ENCODE results near the gene TRIP10. TPM values are rescaled to one million over a fixed set of nuclear protein-coding genes. Genes with fewer than 3 reads are reported as not detected.

Gene TRIP10
- total and polyA plus RNA-seq, 10 of the 15 experiments (the other 5 are each of a cell fraction or from before 2014, with no cell fraction given): 0.79 to 54.5 (median 32.5) TPM

DNA sequence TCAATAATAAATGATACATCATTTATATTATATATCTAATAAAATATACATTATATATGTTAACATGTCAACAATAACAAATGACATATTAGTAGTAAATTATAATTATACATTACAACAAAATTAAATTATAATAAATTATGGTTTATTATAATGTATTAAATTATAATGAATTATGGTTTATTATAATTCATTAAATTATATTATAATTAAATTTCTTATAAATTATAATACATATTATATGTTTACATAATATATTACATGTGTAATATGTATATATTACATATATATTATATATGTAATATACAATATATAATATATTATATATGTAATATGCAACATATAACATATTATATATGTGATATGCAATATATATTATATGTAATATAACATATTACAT lies 39.5 kb upstream of the TRIP10 start (continued):
- TF ChIP-seq EGR1 (IDR thresholded peaks at IDR 0.05; ENCODE audit: borderline replicate concordance in 1 of 2, low read depth in 2 of 2, low read length in 2 of 2) (no peak), BCL11A (IDR thresholded peaks at IDR 0.05; ENCODE audit: low read depth, low read length) (no peak), NFXL1 (IDR thresholded peaks at IDR 0.05; ENCODE audit: borderline replicate concordance) (no peak)
- TF ChIP-seq, protein P1, sequence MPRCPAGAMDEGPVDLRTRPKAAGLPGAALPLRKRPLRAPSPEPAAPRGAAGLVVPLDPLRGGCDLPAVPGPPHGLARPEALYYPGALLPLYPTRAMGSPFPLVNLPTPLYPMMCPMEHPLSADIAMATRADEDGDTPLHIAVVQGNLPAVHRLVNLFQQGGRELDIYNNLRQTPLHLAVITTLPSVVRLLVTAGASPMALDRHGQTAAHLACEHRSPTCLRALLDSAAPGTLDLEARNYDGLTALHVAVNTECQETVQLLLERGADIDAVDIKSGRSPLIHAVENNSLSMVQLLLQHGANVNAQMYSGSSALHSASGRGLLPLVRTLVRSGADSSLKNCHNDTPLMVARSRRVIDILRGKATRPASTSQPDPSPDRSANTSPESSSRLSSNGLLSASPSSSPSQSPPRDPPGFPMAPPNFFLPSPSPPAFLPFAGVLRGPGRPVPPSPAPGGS (IDR thresholded peaks at IDR 0.05; ENCODE audit: borderline replicate concordance, insufficient read depth, low read depth, low read length, poor library complexity, severe bottlenecking): no peak

DNA sequence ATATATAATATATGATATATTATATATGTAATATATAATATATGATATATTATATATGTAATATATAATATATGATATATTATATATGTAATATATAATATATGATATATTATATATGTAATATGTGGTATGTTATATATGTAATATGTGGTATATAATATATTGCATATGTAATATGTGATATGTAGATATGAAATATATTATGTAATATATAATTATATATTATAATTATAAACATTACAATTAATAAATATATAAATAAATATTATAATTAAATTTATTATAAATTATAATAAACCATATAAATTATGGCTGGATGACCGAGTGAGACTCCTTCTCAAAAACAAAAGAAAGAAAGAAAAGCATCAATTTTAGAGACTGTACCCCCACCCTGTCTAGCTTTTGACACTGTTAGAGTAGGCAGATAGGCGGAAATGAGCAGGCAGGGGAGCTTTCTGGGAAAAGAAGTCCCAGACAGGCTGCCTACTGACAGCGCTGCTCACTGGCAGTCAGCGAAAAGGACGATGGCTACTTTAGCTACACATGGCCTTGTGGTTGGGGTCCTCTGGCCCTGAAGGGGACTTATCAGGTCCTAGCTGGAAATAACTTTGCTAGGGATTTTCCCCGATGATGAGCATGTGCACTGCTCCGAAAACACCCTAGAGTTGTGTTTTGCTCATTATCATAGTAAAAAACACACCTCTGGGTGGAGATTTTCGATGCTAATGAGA lies 38.7 kb upstream of the TRIP10 start:
- in situ Hi-C loops (cut with MboI) (no loop called here), intact Hi-C loops (cut with micrococcal nuclease; ENCODE audit: unreplicated experiment) (no loop called here)
- no peaks in the 10 kb centered on the region for H3K9me3 ChIP-seq (replicated peaks; ENCODE audit: control insufficient read depth, insufficient read depth, low read length)
- FAIRE-seq (no peak), DNase-seq (ENCODE audit: low read depth, low spot score) (no peak), ATAC-seq (peak; percentile 38; the same call in 2 of the 3 replicates)
- no peaks in the 10 kb centered on the region for H3K79me2 ChIP-seq (ENCODE audit: control insufficient read depth, insufficient read depth, low read length)
- no TSS peak for BruUV-seq (replicated peaks)
- ChIA-PET RAD21 (ENCODE audit: unreplicated experiment) (no interaction called here), POLR2A (no interaction called here), CTCF (no interaction called here), SMC1A (ENCODE audit: uncharacterized antibody, unreplicated experiment) (no interaction called here)
- H3K27ac ChIP-seq (ENCODE audit: control insufficient read depth, insufficient read depth): no peak overlapping the region
- no peaks in the 10 kb centered on the region for H4K20me1 ChIP-seq (ENCODE audit: control insufficient read depth, insufficient read depth)
- H3K4me1 ChIP-seq (ENCODE audit: control insufficient read depth, insufficient read depth, low read length): no peaks in the 10 kb centered on the region
- H3K27me3 ChIP-seq (replicated peaks in 1 of 2; ENCODE audit: control insufficient read depth in 2 of 2, insufficient read depth in 2 of 2, low read length in 1 of 2): no peaks in the 10 kb centered on the region
- no peak for TF ChIP-seq ZNF687 (IDR thresholded peaks at IDR 0.05)
- no peak for TF ChIP-seq RCOR1 (conservative IDR thresholded peaks at IDR 0.05; ENCODE audit: low read depth, low read length)
- TF ChIP-seq EGR1 (IDR thresholded peaks at IDR 0.05; ENCODE audit: borderline replicate concordance in 1 of 2, low read depth in 2 of 2, low read length in 2 of 2): no peak
- H3K4me3 ChIP-seq: no peak overlapping the region
- H2AFZ ChIP-seq (ENCODE audit: control insufficient read depth, low read depth, low read length): no peak overlapping the region
- H3K4me2 ChIP-seq (ENCODE audit: control insufficient read depth, insufficient read depth): no peak overlapping the region
- 25% methylated on average over 8 of the region's 8 CpGs for WGBS (ENCODE audit: insufficient coverage, insufficient replicate concordance, low lambda C conversion rate, missing lambda C conversion rate)
- no peaks in the 10 kb centered on the region for H3K36me3 ChIP-seq (ENCODE audit: control insufficient read depth in 2 of 2, insufficient read depth in 2 of 2, low read length in 1 of 2)
- no peak overlapping the region for H3K9ac ChIP-seq (ENCODE audit: control insufficient read depth, insufficient read depth, low read length)

All from GM12878 (cell line).